Activated CD8-positive, alpha-beta memory T cell treated with anti-CD3 and anti-CD28 coated beads for 24 hours (primary cell): Measurements from ENCODE around the gene RABAC1.
"Not testable (repeated sequence)": the region's sequence is repeated elsewhere in the genome, so short reads cannot be mapped to it uniquely, and the experiment has no call there.

Experiments
- DNase-seq: peaks from one replicate; pipeline ENCODE4 v3.0.0-alpha.2; 2020

Gene RABAC1

GRCh38 chr19:41959056-41960053, at the start of gene RABAC1:
Gene RABAC1, minus strand, starts transcription at chr19:41959321. Its CDS starts 29 bp downstream, at chr19:41959292.
- DNase-seq: peak; percentile 94

- no peak for DNase-seq
These were observed 47.4 kb upstream of the RABAC1 start for GRCh38 chr19:42006569-42006968.

GRCh38 chr19:42005504-42005903, 46.4 kb upstream of the RABAC1 start:
- no peak for DNase-seq

- DNase-seq: no peak
These were observed 44.6 kb upstream of the RABAC1 start for GRCh38 chr19:42003506-42004294.

GRCh38 chr19:41999878-42000208, 40.7 kb upstream of the RABAC1 start:
- DNase-seq: no peak

- no peak for DNase-seq
These were observed 40.2 kb upstream of the RABAC1 start for GRCh38 chr19:41999071-41999877.

GRCh38 chr19:41998246-41999020, 39.3 kb upstream of the RABAC1 start:
- DNase-seq: peak; percentile 74

GRCh38 chr19:41997851-41998229, 38.7 kb upstream of the RABAC1 start:
- no peak for DNase-seq

GRCh38 chr19:41997121-41997850, 38.2 kb upstream of the RABAC1 start:
- DNase-seq: peak; percentile 75

- DNase-seq: no peak
These were observed 37.1 kb upstream of the RABAC1 start for GRCh38 chr19:41995959-41996797.

GRCh38 chr19:41994994-41995958, 36.2 kb upstream of the RABAC1 start:
- DNase-seq: no peak

GRCh38 chr19:41994521-41994971, 35.4 kb upstream of the RABAC1 start:
- no peak for DNase-seq

- DNase-seq: peak; percentile 86
These were observed 34.7 kb upstream of the RABAC1 start, which contains the start of gene ATP1A3 for GRCh38 chr19:41993612-41994483. Gene ATP1A3, minus strand, starts transcription at chr19:41994230. Its CDS starts 154 bp downstream, at chr19:41994076.

GRCh38 chr19:41991925-41992569, 32.9 kb upstream of the RABAC1 start:
- not testable (repeated sequence) for DNase-seq

- DNase-seq: no peak
These were observed 31.9 kb upstream of the RABAC1 start for GRCh38 chr19:41991025-41991424.

GRCh38 chr19:41990615-41991014, 31.5 kb upstream of the RABAC1 start:
- no peak for DNase-seq

GRCh38 chr19:41990028-41990427, 30.9 kb upstream of the RABAC1 start:
- DNase-seq: no peak
